GM18873 (cell line): ENCODE measurements around the gene UNC93A.
"Not testable (repeated sequence)": the region's sequence is repeated elsewhere in the genome, so short reads cannot be mapped to it uniquely, and the experiment has no call there.

Source experiments
- ATAC-seq: cut with Tn5 transposase; IDR thresholded peaks from one replicate; pipeline ENCODE4 v1.9.1; 2021; ENCODE audit warnings: mild to moderate bottlenecking, moderate library complexity, moderate number of reproducible peaks; ENCODE audit not compliant: unreplicated experiment, low FRiP score

Gene UNC93A

DNA sequence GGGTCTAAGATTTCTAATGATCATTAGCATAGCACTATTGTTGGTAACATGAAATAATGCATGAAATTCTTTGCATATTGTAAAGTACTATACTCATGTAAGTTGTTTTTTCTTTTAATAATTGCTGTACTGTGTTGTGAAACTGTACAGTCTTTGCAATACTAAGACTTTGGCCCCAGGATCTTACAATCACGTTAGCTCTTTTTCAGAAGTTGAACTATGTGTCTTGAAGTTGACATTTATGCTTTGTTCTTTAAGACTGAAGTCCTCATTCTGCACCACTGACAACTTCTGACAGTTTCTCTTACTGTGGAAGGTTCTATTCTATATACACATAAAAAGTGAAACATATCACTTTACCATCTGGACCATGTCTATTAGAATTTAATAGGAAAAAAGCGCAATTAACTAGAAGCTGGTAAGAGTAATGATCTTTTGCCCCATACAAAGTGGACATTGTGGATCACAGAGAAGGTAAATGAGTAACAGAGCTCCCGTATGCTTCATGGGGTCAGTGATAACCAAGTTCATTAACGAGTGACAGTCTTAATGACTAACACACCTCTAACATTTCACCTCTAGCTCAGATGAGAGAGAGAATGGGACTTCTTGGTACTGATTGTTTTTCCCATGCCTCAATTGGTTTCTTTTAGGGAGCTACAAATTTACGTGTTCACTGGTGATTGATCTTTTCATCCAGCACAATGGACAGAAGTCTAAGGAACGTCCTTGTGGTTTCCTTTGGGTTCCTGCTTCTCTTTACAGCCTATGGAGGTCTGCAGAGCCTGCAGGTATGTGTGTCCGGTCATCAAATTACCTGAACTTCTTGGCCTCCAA is at the start of gene UNC93A:
TSS of gene UNC93A (plus strand) at position 530 of the 837 bp plus-strand sequence. CDS start at position 705, 175 bp downstream.
- ATAC-seq, result no peak

DNA sequence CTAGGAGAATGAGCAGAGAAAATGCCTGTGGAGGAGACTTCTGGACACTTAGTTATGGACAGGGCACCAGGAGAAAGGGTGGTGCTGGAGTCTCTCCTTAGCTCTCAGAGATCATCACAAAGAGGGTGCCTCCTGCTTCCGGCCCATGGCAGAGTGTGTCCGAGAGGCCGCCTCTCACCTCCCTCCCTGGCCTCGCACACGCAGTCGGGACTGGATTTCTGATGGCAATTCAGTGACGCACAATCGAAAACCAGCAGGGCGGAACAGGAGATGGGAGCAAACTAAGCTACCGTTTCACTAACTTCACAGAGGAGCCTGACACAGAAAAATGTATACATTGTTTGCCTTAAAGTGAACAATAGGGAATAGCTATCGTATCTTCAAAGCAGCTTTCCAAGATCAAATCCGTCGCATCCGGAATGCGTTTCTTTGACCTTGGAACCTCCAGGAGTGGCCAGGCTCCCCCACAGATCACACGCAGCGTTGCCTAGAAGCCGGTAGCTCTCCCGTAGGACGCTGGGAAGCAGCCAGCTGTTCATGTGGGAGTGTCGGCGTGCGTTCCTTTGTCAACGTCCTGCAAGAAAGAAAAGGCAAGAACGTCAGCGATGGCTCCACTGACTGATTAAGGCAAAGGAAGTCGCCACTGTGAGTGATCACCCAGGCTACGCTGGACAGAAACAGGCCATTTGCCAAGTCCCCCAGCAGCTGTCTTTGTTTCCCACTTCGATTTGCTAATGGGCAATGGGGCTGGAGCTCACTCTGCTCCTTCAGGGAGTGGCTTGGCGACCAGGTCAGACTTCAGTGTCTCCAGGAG is 49.6 kb upstream of the UNC93A start:
- not testable (repeated sequence) for ATAC-seq

DNA sequence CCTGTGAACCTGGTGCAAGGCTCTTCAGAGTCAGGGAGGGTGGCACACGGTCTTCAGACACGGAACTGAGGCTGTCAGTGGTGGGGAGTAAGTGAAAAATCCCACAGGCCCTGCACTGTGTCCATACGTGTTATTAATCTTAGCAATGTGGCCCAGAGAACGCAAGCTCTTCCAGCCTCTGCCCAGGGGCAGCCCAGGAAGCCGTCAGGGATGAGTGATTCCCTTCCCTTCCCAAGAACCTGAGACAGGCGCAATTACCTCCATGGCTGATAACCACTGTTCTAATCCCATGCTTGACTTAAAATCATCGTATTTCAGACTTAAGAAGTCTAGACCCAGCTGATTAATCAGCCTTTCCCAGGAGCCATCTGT is 49.0 kb upstream of the UNC93A start:
- ATAC-seq, result not testable (repeated sequence)

DNA sequence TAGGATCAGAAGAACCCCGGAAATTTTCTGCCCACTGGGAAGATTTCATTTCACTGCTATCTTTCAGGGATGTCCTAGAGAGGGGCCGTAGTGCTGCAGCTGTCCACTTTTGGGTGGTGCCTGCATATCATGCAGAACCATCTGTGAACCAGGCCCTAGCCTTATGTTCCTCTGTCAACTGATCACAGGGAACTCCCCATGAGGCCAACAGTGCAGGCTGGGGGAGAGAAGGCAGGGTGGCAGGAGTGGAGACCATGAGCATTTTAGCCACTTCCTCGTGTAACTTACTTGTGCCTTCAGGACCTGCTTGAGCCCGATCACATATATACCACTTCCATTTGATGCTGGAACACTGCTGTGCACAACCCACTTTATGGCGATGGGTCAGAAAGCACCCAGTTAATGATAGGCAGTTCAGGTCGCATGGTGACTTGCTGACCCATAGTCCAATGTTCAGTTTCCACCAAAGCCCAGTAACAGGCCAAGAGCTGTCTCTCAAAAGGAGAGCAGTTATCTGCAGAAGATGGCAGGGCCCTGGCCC is 48.5 kb upstream of the UNC93A start:
- ATAC-seq, result not testable (repeated sequence)

DNA sequence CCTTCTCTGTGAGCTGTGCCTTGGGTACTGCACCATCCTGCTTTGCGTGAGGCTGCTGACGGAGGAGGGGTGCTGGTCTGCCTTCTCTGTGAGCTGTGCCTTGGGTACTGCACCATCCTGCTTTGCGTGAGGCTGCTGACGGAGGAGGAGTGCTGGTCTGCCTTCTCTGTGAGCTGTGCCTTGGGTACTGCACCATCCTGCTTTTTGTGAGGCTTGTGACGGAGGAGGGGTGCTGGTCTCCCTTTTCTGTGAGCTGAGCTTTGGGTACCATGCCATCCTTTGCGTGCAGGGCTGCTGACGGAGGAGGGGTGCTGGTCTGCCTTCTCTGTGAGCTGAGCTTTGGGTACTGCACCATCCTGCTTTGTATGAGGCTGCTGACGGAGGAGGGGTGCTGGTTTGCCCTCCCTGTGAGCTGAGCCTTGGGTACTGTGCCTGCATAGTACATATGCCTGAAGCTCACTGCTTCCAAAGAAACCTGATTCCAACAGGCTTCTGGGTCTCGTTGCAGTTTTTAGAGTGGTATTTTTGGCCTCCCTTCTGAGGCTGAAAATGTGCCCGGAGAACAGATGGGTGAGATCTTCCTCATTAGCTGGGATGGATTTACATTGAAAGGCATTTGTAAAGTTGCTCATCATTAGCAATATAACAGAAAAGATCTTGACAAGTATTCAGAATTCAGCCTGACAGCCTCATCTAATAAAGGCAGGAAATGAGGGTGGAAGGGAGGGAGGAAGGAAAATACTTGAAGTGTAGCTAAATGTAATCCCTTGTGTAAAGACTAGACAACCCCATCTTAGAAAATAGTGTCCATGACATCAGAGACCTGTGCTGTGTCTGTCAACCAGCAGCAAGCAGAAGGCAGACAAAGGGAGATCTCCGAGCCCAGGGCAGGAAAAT is 46.8 kb upstream of the UNC93A start:
- no peak for ATAC-seq

DNA sequence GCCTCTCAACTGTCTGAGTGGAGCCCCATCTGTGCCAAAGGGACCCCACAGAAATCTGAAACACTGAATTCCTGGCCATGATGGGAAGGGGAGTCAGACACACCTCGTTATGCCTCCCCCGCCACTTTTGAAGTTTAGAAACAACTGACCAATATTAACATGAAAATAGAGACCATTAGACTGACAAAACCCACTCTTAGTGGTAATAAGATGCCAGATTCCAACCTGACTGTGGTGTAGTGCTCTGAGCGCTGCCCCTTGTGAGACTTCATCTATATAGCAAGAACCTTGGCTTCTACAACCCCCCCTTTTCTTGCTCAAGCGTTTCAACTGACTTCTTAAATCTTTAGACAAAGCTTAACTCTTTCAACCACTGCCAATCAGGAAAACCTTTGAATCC is 46.1 kb upstream of the UNC93A start:
- no peak for ATAC-seq

DNA sequence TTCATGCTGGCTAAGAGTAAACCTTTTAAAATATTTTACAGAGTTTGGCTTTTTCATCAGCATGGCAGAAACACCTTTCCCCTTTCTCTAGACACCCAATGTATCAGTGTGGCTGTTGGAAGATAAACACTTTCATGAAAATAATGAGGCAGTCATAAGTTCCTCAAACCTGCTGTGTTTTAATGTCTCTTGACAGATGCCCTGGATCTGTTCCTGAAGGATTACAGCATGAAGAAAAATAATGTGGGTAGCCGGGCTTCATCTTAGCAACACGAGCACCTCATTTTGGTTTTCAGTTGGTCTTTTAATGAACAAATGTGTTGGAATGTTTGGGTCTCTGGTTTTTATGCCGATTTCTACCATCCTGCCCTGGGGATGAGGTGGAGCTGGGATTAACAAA is 45.5 kb upstream of the UNC93A start:
- ATAC-seq, result no peak

DNA sequence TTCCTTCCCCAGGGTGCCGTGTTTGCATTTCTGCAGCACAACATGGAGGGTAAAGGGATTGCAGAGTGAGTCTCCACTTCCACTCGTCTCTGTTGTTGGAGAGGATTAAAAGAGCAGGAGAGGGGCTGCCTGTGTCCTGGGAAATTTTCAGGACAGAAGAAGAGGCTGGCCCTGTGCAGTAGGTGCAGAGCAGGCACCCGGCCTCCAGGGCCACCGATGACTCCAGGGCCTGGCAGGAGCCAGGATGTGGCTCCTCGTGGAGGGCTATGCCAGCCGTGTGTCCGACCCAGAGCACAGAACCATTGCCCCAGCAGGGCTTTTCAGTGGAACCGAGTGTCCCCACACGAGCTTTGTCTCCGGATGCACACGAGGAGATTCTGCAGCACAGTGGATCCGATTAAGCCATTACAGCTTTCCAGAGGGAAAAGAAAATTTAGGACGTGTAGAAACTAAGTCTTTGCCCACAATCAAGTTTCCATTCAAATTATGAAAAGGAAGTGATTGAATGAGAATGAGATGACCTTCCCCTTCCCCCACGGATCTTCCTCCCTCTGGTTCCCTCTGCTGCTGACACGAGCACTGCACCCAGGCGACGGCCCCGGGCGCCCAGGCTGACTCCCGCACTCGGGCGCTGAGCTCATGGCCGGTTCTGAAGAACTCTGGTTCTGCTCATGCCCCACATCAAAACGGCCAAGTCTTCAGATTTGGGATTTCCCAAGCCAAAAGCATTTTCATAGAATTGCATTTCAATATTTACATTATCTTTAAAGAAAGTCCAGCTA is 43.1 kb upstream of the UNC93A start:
- no peak for ATAC-seq

DNA sequence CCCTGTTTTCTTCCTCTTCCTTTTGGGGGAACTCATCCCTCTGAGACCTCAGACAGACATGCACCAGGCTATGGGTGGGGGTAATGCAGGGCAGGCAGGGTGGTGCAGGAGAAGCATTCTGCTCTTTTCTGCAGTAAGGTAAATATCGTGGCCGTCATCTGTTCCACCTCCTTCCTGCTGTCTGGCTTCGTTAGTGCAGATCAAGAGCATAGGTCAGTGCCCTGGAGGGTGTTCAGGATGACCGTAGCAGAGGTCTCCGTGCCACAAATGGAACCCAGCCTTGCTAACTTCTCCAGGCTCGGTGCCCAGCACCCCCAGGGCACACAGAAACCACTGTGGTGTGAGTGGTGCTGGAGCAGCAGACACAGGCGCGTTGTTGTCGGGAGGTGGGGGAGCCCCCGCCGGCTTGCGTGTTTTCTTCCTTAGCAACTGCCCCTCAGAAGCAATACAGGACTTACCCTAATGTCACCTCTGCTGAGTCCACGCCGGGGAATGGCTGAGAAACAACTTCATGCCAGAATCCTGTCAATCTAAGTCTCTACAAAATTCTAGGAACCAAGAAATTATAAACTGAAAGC is 42.1 kb upstream of the UNC93A start:
- ATAC-seq, result not testable (repeated sequence)

DNA sequence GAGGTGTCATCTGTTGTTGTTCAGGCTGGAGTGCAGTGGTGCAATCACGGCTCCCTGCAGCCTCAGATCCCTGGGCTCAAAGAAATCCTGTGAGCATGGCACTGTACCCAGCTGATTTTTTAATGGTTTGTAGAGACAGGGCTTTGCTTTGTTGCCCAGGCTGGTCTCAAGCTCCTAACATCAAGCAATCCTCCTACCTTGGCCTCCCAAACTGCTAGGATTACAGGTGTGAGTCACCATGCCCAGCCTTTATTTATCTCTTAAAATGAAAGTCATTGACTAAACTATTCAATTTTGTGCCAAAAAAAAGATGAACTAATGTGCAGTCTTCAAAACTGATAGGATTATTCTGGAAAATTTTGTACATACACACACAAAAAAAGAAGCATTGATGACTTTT is 38.8 kb upstream of the UNC93A start:
- ATAC-seq, result no peak

DNA sequence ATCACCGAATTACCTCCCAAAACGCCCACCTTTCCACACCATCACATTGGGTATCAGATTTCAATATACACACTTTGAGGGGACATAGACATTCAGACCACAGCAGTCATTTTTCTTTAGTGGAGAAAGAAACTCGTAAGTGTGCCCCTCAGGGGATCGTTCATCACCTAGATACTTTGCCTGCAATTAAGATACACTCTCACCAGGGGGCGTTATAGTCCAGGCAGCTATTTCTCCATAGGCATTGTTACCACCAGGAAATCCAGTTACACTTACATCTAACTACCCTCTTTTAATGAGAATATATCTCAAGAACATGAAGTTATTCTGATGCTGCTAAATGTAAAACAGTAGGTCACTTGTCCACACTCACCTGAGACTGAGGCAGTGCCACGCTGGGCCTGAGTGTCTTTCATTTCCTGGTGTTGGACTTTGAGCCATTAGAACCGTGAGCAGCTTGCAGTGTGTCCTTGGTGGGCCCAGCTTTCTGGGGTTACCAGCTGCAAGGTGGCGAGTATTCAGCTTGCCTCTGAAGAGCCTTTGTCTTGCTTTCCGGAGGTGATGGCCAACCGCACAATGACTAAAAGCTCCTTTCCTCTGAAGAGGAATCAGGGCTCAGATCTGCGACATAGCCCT is 35.1 kb upstream of the UNC93A start:
- no peak for ATAC-seq

DNA sequence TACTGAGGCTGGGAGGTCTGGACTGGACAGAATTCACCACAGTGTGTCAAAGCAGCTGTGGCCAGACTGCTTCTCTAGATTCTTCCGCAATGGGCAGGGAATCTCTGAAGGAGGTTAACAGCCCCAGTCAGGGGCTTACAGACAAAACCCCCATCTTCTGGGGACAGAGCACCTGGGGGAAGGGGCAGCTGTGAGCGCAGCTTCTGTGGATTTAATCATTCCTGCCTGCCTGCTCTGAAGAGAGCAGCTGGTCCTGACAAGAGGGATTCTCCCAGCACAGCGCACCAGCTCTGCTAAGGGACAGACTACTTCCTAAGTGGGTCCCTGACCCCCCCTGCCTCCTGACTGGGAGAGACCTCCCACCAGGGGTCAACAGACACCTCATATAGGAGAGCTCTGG is 32.5 kb upstream of the UNC93A start:
- ATAC-seq, result no peak

DNA sequence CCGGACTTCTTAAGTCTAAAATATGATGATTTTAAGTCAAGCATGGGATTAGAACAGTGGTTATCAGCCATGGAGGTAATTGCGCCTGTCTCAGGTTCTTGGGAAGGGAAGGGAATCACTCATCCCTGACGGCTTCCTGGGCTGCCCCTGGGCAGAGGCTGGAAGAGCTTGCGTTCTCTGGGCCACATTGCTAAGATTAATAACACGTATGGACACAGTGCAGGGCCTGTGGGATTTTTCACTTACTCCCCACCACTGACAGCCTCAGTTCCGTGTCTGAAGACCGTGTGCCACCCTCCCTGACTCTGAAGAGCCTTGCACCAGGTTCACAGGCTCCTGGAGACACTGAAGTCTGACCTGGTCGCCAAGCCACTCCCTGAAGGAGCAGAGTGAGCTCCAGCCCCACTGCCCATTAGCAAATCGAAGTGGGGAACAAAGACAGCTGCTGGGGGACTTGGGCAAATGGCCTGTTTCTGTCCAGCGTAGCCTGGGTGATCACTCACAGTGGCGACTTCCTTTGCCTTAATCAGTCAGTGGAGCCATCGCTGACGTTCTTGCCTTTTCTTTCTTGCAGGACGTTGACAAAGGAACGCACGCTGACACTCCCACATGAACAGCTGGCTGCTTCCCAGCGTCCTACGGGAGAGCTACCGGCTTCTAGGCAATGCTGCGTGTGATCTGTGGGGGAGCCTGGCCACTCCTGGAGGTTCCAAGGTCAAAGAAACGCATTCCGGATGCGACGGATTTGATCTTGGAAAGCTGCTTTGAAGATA is 24.9 kb upstream of the UNC93A start:
- ATAC-seq, result not testable (repeated sequence)

DNA sequence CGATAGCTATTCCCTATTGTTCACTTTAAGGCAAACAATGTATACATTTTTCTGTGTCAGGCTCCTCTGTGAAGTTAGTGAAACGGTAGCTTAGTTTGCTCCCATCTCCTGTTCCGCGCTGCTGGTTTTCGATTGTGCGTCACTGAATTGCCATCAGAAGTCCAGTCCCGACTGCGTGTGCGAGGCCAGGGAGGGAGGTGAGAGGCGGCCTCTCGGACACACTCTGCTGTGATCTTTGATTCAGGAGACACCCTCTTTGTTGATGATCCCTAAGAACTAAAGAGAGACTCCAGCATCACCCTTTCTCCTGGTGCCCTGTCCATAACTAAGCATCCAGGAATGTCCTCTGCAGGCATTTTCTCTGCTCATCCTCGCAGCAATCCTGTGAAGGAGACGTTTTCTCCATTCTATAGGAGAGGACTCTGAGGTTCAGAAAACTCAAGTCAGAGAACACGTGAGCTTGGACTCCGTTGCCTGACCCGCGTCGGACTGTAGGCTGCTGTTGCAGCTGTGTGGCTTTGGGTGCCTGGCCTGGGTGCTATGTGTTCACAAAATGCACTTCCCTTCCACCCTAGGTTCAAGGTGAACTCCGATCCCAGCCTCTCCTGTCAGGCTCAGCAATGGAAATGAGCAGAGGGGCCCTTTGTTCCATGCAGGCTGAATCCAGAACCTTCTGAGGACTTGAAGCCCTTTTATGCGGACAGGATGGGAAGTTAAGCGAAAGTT is 24.1 kb upstream of the UNC93A start:
- no peak for ATAC-seq

DNA sequence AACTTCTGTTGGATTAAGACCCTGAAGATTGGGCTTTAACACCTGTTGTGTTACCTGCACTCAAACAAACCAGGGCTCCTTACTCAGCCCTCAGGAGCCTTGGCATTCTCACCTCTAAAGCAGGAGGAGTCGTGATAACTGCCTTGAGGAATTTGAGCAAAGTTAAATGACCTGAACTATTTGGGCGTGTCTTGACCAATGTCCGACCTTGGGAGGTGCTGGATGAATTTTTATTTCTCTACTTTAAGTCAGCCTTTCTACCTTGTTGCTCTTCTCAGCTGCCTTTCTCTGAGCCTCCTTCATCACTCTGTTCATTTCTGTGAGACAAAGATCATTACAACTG is 23.6 kb upstream of the UNC93A start:
- not testable (repeated sequence) for ATAC-seq

DNA sequence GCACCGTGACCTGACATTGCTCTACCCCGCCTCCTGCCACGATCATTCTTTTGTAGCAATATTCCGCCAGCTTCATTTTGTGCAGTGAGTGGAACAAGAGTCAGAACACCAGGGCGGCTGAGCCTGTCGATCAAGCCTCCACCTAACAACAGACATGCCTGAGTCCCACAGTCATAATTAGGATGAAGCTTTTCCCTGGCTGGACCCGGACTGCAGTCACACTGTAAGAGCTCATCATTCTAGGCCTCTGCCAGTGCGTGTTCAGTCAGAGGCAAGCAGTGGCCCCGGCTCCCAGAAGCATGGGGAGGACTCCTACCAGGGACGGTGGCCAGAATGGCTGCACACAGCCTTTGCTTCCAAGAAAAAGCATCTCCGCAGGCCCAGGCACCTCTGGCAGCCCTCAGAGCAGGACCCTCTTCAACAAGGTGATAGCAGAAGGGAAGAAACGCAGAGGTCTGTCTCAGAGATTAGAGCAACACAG is 23.2 kb upstream of the UNC93A start:
- no peak for ATAC-seq

DNA sequence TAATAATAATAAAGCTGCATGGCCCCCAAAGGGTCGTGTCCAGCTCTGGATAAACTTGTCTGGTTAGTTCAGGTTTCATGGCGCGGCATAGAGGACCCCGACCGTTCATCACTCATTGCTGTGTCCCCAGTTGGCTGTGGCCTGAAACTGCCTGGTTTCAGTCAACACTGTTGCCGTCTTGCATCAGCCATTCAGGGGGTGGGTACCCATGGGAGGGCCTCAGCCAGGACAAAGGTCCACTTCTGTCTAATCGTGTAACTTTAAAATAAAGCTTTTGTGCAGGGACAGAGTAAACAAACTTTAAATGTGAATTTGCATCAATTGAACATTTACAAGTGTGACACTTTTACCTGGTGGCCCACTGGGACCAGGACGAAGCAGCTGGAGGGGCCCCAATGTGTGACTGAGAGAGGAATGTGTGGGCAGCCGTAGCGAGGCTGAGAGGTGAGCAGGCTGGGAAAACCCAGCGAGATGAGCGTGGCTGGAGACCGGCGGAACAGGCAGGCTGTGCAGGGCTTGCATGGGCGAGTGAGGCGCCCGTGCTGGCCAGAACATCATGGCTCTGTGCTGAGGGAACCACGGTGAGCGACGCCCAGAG is 22.3 kb upstream of the UNC93A start:
- no peak for ATAC-seq
